Measurements from ENCODE around the gene ISL2.

Gene ISL2

DNA sequence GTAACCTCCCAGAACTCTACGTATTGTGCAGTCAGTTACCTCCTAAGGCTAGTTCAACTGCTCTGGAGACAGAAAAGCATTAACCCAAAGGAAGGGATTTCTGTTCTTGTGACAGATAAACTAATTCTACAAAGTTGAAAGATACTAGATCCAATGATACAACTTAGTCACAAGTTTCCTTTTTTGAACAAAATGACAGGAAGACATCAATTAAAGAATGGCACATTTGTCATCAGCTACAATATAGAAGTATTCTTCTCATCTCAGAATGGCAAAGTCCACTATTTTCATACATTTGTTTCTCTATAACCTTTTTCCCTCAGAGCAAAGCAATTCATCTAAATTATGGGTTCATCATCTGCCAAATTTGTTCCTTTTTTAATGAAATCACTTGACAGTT, 43.7 kb downstream of the ISL2 start:
- DNase-seq: no peak

DNA sequence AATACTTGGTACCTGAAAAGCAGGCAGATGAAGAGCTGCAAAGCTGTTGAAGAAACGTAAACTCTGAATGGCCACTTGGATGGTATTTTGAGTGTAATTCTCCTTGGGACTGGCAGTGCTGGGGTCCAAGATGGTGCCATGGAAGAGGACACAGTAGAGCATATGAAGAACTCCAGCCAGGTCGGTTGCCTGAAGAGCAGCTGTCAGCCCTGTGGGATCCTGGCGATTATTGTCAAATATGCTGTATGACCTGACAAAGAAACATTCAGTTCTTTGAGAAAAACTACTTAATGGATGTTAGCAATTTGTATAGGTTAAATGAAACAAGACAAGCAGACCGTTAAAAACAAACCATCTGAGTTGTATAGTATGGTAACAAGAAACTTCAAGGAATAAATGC, 44.8 kb downstream of the ISL2 start:
- no peak for DNase-seq

DNA sequence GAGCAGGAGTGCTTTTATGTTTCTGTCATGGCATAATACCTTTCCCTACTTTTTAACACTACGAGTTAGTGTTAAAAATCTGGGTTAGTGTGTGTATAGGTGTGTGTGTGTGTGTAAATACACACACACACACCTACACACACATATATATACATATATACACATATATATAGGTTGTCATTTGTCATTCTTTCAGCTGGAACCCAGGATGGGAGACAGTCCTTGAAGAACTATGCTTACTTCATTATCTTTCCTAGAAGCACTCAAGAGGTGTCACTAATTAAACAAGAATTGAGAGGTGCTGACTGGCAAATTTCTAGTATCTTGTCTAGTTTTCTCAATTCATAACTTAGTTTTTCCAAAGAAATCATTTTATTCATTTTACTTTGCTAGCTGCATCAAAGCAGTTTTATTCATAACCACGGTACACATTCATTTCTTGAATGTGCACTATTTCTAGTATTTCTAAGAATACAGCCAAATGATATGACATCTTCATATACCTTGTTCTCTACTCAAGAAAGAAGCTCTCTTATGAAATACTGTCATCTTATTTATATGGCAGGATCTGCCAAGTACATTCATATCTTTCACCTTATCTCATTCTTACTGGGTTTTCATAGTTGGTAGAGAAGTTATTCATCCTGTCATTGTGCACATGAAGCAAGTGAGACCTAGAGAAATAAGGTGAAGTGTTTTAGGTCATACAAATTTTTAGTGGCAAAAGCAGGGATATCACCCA, 46.6 kb downstream of the ISL2 start:
- no peak for DNase-seq

DNA sequence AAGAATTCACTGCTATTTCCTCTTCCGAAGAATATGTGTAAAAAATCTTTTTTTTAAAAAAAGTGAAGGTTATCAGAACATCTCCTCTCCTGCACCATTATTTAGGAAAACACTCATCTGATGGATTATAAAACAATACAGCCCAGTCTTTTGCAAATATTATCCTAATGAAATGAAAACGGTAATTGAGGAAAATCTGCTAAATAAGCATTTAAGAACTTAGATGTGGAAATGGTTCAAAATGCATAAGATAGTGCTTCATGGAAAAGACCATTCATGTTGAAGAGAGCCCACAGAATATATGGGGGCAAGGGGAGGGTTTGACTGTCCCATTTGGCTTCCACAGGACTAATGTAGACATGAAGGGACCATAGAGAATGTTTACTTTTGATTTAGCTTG, 47.8 kb downstream of the ISL2 start:
- no peak for DNase-seq

DNA sequence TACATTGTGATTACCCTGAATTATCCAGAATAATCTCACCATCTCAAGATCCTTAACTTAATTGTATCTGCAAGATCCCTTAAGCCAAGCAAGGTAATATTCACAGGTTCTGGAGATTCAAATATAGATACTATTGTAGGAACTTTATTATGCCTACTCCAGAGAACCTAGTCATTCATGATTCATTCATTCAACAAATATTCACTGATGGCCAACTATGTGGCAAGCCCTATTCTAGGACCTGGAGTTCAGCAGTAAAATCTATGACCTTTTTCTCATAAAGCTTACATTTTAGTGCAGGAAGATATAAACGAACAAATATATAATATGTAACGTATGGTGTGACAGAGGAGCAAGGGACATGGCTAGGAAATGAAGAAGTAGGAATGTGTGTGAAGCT, 49.6 kb downstream of the ISL2 start:
- no peak for DNase-seq

DNA sequence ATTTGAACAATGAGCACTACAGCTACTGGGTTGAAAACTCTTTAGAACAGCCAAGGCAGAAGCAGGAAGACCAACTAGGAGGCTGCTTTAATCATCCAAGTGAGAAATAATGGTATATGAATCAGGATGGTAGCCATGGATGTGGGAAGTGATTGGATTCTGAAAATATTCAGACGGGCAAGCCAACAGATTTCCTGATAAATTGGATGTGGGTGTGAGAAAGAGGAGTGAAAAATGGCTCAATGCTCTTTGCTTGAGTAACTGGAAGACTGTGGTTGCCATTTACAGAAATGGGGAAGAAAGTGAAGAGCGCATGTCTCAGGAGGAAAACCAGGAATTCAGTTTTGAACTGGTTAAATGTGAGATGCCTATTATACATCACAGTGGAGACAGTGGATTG, 50.4 kb downstream of the ISL2 start:
- DNase-seq: no peak

DNA sequence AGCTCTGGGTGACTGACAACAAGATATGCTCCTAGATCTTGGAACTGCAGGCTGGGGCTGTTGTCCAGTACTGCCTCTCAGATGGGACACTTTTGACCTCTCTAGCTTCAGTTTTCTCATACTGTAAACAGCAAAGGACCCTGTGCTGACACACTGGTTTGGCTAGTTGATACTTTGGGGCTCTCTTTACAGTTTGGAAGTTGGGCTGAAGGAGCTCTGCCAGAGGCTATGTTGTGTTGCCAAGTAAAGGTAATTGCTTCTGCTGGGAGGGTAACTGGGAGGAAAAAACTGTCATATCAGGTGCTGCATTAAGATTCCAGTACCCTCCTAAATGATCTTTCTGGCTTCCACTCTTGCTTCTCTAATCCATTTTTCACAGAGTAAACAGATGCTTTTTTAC, 54.0 kb downstream of the ISL2 start:
- DNase-seq: no peak

DNA sequence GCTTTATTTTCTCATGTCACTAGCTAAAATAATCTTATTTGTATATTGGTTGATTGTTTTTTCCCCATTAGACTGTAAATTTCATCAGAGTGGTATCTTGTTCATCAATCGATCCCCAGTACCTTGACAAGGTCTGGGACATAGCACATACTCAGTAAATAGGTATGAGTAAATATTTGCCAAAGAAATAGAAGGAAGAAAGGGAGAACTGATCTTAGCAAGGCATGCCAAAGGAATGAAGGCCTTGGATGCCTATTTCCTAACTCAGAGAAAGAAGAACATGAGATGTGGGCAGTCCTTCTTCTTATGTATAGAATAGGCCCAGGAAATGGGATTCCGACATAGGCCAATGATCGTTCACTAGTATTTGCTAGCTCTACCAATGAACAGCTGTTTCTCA, 54.7 kb downstream of the ISL2 start:
- no peak for DNase-seq

DNA sequence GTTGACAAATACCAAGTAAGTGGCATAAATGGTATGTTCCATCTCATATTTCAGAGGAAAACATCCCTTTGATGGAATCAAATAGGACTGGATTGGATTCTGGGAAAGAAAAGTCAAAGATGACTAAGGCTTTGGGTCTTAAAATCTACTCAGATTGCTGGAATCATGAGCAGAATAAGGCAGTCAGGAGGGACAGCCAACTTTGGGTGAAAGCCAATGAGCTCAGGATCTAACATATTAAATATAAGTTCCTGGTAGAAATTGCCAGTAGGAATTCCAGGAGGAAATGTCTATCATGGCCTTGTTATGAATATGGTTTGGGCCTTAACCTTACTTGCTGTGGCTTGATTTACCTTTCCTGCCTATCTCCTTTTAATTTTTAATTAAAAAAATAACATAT, 55.3 kb downstream of the ISL2 start:
- no peak for DNase-seq
